ENCODE measurements around the gene SLC12A3. TPM values are rescaled to one million over a fixed set of nuclear protein-coding genes. Genes with fewer than 3 reads are reported as not detected.

The SLC12A3 gene
- total and polyA plus RNA-seq, 2 of the 8 experiments (the other 6 are each of a cell fraction or from before 2014, with no cell fraction given), result not detected

DNA sequence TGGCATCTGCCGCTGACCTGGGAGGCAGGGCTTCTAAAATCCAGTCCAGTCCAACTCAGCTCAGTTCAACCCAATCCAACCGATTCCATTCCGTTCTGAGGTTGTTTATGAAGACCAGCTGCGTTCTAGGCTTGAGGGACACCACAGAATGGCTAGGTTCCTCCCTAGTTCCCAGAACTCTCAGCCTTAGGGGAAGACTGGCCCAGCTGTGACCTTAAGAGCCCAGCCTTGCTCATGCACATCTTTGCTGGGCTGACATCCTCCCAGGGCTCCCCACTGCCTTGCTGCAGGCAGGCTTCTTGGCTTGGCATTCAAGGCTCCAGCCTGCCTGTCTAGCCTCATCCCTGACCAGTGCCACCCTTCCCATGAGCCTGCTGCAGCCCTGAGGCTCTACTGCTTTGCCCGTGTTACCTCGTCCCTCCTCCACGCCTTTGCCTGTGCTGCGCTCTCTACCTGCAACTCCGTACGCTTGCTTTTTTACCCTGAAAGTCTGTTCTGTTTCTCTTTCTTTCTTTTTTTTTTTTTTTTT lies 7.9 kb downstream of the SLC12A3 start:
- peaks cover 0 to 2% of the 10 kb centered on the region in 2 experiments for H4K20me1 ChIP-seq (replicated peaks in 1 of 2; ENCODE audit: control insufficient read depth in 1 of 2, insufficient read depth in 2 of 2, low read length in 2 of 2)
- H2AFZ ChIP-seq (ENCODE audit: low read length), result no peak overlapping the region
- H3K4me2 ChIP-seq (ENCODE audit: insufficient read depth in 1 of 2, low read depth in 2 of 2, low read length in 2 of 2), result no peak overlapping the region
- H3K23ac ChIP-seq (ENCODE audit: insufficient read length), result no peak overlapping the region
- no peak overlapping the region for H3K4me3 ChIP-seq (ENCODE audit: extremely low read depth in 1 of 4, insufficient read depth in 2 of 4, low read depth in 3 of 4, low read length in 4 of 4)
- no peak overlapping the region for H2BK120ac ChIP-seq (replicated peaks; ENCODE audit: low read depth, low read length)
- no peaks in the 10 kb centered on the region for H3K36me3 ChIP-seq (ENCODE audit: control insufficient read depth in 2 of 4, insufficient read depth in 4 of 4, low read length in 3 of 4)
- no peak overlapping the region for H3K27ac ChIP-seq (ENCODE audit: low read depth, low read length)
- H4K5ac ChIP-seq (ENCODE audit: insufficient read length, low read depth, low read length), result no peak overlapping the region
- H2BK5ac ChIP-seq (ENCODE audit: low read depth, low read length), result no peak overlapping the region
- H3K23me2 ChIP-seq (ENCODE audit: low read depth, low read length), result no peaks in the 10 kb centered on the region
- DNase-seq (ENCODE audit: low read depth in 1 of 2, low spot score in 2 of 2) (no peak), FAIRE-seq (no peak)
- CTCF ChIA-PET (ENCODE audit: partially characterized antibody), result no interaction called here
- no peak overlapping the region for H4K91ac ChIP-seq (replicated peaks; ENCODE audit: insufficient read length, low read length)
- H3K14ac ChIP-seq (ENCODE audit: insufficient read length), result no peak overlapping the region
- H3K9ac ChIP-seq (replicated peaks in 1 of 4; ENCODE audit: extremely low read depth in 1 of 4, low read depth in 3 of 4, low read length in 3 of 4), result no peak overlapping the region
- H2AK5ac ChIP-seq (ENCODE audit: low read depth, low read length), result no peak overlapping the region
- no peaks in the 10 kb centered on the region for H3K79me1 ChIP-seq (ENCODE audit: low read depth, low read length)
- no peak overlapping the region for H4K8ac ChIP-seq (ENCODE audit: extremely low read depth, insufficient read depth, low read length)
- H2BK12ac ChIP-seq (ENCODE audit: low read depth, low read length), result no peak overlapping the region
- H3K56ac ChIP-seq (replicated peaks; ENCODE audit: insufficient read length, low read depth, low read length), result no peak overlapping the region
- no peak overlapping the region for H2BK15ac ChIP-seq (ENCODE audit: low read length)
- no peak overlapping the region for H2BK20ac ChIP-seq (ENCODE audit: low read length)
- no peak overlapping the region for H3K18ac ChIP-seq (ENCODE audit: extremely low read depth, low read length)
- TF ChIP-seq ASH2L (IDR thresholded peaks at IDR 0.05; ENCODE audit: low read length) (no peak), KDM4A (IDR thresholded peaks at IDR 0.05; ENCODE audit: low read depth, low read length, severe bottlenecking) (no peak), BACH1 (IDR thresholded peaks at IDR 0.05; ENCODE audit: low read length) (no peak), SP4 (IDR thresholded peaks at IDR 0.05; ENCODE audit: low read length) (no peak), CBX8 (IDR thresholded peaks at IDR 0.05; ENCODE audit: borderline replicate concordance, low read depth, low read length) (no peak), EGR1 (IDR thresholded peaks at IDR 0.05; ENCODE audit: borderline replicate concordance, low read depth, low read length) (no peak), NRF1 (IDR thresholded peaks at IDR 0.05; ENCODE audit: low read depth, low read length) (no peak), CHD2 (IDR thresholded peaks at IDR 0.05; ENCODE audit: low read length) (no peak), RXRA (IDR thresholded peaks at IDR 0.05; ENCODE audit: insufficient read depth, low read depth, low read length) (no peak), CTBP2 (IDR thresholded peaks at IDR 0.05; ENCODE audit: borderline replicate concordance, insufficient read depth, insufficient read length, low read length) (no peak)
- no peaks in the 10 kb centered on the region for H3K79me2 ChIP-seq (ENCODE audit: control insufficient read depth in 1 of 2, insufficient read depth in 2 of 2, low read length in 2 of 2)
- POLR2A ChIA-PET (ENCODE audit: partially characterized antibody), result interaction anchor here (0.7 to 5.7 kb wide), 2 partner anchors 10 to 59 kb away, joined by 3 to 28 read pairs; partner anchors contain the start of gene HERPUD1
- H3K4ac ChIP-seq (replicated peaks; ENCODE audit: insufficient read length, low read depth, low read length), result no peak overlapping the region
- H3K27me3 ChIP-seq (replicated peaks in 1 of 4; ENCODE audit: control insufficient read depth in 3 of 4, extremely low read depth in 1 of 4, insufficient read depth in 3 of 4, low read length in 3 of 4), result no peaks in the 10 kb centered on the region
- WGBS, 2 experiments (ENCODE audit: extremely low coverage in 1 of 2, insufficient coverage in 1 of 2, insufficient read length in 1 of 2, insufficient replicate concordance in 2 of 2, low coverage in 1 of 2, low lambda C conversion rate in 2 of 2, missing lambda C conversion rate in 1 of 2), result 91% methylated on average over 10 of the region's 10 CpGs; no CpG with 5 or more reads in 1 of the 2 experiments
- no peaks in the 10 kb centered on the region for H3K4me1 ChIP-seq (replicated peaks in 1 of 4; ENCODE audit: control insufficient read depth in 3 of 4, insufficient read depth in 4 of 4, low read length in 3 of 4)
- no peaks in the 10 kb centered on the region for H3K9me3 ChIP-seq (ENCODE audit: insufficient read depth in 2 of 2, low read depth in 1 of 2, low read length in 1 of 2)

Measured in H1 (cell line).